ENCODE results near the gene SHISA7. TPM values are rescaled to one million over a fixed set of nuclear protein-coding genes. Genes with fewer than 3 reads are reported as not detected.
"Not testable (repeated sequence)": the region's sequence is repeated elsewhere in the genome, so short reads cannot be mapped to it uniquely, and the experiment has no call there.

The SHISA7 gene
- total RNA-seq, 4 donors from 2014 or later: not detected

DNA sequence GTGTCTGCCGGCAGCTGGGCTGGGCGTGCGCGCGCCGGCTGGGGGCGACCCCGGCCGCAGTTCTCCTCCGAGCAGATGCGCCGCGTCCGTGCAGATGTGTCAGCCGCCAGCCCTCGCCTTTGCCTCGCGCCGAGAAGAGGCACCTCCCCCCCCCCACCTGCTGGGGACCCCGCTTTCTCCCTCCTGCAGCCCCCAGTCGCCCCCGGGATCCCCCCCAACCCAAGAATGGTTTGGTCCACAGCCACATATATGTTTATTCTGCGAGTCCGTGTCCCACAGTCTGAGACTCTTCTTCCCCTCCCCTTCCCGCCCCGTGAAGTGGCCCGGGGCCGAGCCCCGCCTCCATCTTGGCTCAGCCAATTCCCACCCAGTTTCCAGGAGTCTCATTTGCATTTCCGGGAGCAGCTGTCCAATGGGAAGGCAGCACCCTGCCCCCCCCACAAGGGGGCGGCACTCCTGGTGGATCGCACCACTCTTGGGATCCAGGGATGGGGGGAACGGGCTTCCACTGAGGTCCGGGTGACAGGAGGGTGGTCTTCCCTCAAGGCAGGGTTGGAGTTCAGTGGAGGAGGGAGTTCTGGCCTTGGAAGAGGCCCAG, 9.7 kb upstream of the SHISA7 start:
- Histone ChIP-seq H3K27me3 (peaks cover 18 to 24% of the 10 kb centered on the region in 2 donors), H3K4me3 (no peak overlapping the region), H3K36me3 (no peaks in the 10 kb centered on the region), H3K27ac (no peak overlapping the region), H3K9me3 (no peaks in the 10 kb centered on the region), H3K4me1 (peaks cover 0 to 18% of the 10 kb centered on the region in 2 donors)
- intact Hi-C loops (cut with DNase I; ENCODE audit: low total_unique reads): loop anchor here (10.0 kb wide), 1 partner anchor 168 kb away; the partner anchor contains the start of genes BRSK1 and HSPBP1
- DNase-seq: peak; percentile 72 to 81
- TF ChIP-seq, protein P1, sequence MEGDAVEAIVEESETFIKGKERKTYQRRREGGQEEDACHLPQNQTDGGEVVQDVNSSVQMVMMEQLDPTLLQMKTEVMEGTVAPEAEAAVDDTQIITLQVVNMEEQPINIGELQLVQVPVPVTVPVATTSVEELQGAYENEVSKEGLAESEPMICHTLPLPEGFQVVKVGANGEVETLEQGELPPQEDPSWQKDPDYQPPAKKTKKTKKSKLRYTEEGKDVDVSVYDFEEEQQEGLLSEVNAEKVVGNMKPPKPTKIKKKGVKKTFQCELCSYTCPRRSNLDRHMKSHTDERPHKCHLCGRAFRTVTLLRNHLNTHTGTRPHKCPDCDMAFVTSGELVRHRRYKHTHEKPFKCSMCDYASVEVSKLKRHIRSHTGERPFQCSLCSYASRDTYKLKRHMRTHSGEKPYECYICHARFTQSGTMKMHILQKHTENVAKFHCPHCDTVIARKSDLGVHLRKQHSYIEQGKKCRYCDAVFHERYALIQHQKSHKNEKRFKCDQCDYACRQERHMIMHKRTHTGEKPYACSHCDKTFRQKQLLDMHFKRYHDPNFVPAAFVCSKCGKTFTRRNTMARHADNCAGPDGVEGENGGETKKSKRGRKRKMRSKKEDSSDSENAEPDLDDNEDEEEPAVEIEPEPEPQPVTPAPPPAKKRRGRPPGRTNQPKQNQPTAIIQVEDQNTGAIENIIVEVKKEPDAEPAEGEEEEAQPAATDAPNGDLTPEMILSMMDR (IDR thresholded peaks at IDR 0.05): peak in 1 of 4 experiments; percentile 3
- no peak for TF ChIP-seq POLR2A (IDR thresholded peaks at IDR 0.05)

DNA sequence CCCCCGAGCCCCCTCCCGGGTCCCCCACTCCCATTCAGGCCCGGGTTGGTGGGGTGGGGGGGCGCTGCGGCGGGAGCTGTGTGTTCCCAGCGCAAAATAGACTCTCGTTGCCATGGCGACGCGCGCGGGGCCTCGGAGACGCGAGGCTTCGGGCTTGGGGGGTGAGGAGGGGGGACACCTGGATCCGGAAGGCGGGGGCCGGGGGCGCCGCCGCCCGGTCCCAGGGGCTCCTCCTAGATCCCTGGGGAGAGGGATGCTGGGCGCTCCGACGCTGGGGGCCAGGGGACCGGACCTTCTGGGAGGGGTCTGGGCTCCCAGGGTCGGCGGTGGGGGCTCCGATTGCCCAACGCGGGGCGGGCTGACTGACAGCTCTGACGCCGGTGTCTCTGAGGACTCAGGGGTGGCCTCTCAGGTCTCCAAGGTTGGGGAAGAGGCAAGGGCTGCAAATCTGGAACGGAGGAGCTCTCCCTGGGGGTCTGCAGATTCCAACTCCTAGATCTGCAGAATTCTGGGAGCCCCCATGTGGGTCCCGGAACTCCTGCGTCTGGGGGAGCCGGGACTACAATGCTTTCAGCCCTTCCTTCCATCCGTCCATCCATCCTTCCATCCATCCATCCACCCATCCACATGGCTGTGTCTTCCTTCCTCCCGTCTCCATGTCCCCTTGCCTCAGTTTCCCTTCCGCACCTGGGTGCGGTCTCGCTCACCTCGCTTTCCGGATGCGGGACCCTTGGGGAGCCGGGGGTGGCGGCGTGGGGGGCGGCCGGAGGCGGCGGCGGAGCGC, 9.1 kb upstream of the SHISA7 start:
- H3K27me3 ChIP-seq: peaks cover 18 to 24% of the 10 kb centered on the region in 2 donors
- peaks cover 0 to 18% of the 10 kb centered on the region in 2 donors for H3K4me1 ChIP-seq
- no peaks in the 10 kb centered on the region for H3K36me3 ChIP-seq
- H3K27ac ChIP-seq: no peak overlapping the region
- intact Hi-C loops (cut with DNase I; ENCODE audit: low total_unique reads): loop anchor here (10.0 kb wide), 1 partner anchor 167 kb away; the partner anchor contains the start of genes BRSK1 and HSPBP1
- DNase-seq: no peak
- H3K9me3 ChIP-seq: no peaks in the 10 kb centered on the region
- H3K4me3 ChIP-seq: no peak overlapping the region
- no peak for TF ChIP-seq POLR2A (IDR thresholded peaks at IDR 0.05)
- TF ChIP-seq, protein P1 (IDR thresholded peaks at IDR 0.05): no peak

DNA sequence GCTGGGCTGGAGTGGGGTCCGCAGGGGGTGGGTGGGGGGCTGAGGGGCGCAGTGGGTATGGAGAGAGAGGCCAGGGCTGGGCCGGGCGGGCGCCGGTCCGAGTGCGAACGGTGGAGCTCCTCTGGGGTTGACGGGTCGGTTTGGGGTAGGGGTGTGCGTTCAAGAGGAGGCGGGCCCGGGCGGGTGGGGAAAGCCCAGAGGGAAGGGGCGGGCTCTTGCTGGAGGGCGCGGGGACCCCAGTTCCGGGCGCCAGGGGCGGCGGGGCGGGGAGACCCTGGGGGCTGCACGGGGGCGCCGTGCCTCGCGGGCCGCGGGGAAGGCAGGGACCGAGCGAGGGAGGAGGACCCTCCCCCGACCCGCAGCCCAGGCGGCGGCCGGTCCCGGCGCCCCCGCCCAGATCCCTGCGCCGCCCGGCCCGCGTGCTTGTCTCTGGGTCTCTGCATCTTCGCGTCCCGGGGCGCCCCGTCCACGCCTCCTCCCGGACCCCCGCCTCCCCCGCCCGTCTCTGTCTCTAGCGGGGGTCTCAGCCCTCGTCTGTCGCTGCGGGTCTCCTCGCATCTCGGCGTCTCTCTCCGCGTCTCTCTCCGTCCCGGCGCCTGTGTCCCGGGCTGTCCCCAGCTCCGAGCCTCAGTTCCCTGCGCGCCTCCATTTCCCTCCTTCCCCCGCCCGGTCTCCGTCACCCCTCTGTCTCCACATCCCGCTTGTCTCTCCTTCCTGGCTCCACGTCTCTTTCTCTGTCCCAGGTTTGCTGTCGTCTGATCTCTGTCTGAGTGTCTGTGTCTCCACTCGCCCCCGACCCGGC, 8.3 kb upstream of the SHISA7 start:
- no peak overlapping the region for H3K4me3 ChIP-seq
- TF ChIP-seq, protein P1 (IDR thresholded peaks at IDR 0.05): no peak
- no peak for TF ChIP-seq POLR2A (IDR thresholded peaks at IDR 0.05)
- no peak for DNase-seq
- no peaks in the 10 kb centered on the region for H3K9me3 ChIP-seq
- no peak overlapping the region for H3K27ac ChIP-seq
- H3K36me3 ChIP-seq: no peaks in the 10 kb centered on the region
- intact Hi-C loops (cut with DNase I; ENCODE audit: low total_unique reads): loop anchor here (10.0 kb wide), 1 partner anchor 167 kb away; the partner anchor contains the start of genes BRSK1 and HSPBP1
- H3K27me3 ChIP-seq: peaks cover 18 to 24% of the 10 kb centered on the region in 2 donors
- peaks cover 0 to 18% of the 10 kb centered on the region in 2 donors for H3K4me1 ChIP-seq

DNA sequence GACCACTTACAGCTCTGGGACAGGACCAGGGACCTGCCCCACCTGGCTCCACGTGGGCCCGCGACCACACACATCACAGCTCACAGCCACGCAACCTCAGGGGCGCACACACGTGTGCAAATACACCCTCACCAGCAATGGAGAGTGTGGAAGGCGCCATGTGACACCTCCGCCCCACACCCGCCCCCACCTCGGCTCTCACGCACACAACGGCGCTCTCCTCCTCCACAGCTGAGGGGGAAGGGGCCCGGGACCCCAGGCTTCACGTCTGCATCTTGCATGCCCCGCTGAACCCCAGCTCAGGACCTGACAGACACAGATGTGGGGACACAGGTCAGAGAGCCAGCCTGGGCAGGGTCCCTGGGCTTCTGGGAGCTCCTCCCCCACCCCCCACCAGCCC, 6.4 kb upstream of the SHISA7 start:
- H3K9me3 ChIP-seq: no peaks in the 10 kb centered on the region
- H3K36me3 ChIP-seq: no peaks in the 10 kb centered on the region
- H3K4me1 ChIP-seq: peaks cover 0 to 18% of the 10 kb centered on the region in 2 donors
- H3K27ac ChIP-seq: no peak overlapping the region
- intact Hi-C loops (cut with DNase I; ENCODE audit: low total_unique reads): no loop called here
- H3K4me3 ChIP-seq: no peak overlapping the region
- H3K27me3 ChIP-seq: peaks cover 18 to 32% of the 10 kb centered on the region in 2 donors
- no peak for TF ChIP-seq POLR2A (IDR thresholded peaks at IDR 0.05)
- TF ChIP-seq, protein P1 (IDR thresholded peaks at IDR 0.05): no peak
- no peak for DNase-seq

DNA sequence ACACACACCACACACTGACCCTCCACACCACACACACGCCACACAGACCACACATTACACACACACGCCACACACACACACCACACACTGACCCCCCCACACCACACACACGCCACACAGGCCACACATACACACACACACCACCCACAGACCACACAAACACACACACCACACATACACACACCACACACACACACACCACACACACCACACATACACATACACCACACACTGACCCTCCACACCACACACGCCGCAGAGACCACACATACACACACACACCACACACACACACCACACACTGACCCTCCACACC, 5.0 kb upstream of the SHISA7 start:
- H3K36me3 ChIP-seq; H3K4me3 ChIP-seq; DNase-seq; H3K27ac ChIP-seq; H3K9me3 ChIP-seq; intact Hi-C loops (cut with DNase I; ENCODE audit: low total_unique reads): not testable (repeated sequence)
- Histone ChIP-seq H3K27me3 (peaks cover 18 to 42% of the 10 kb centered on the region in 2 donors), H3K4me1 (peaks cover 0 to 18% of the 10 kb centered on the region in 2 donors)

Data from uterus (tissue), 4 donors.